ENCODE measurements around the gene CWC27.

CWC27 gene

DNA sequence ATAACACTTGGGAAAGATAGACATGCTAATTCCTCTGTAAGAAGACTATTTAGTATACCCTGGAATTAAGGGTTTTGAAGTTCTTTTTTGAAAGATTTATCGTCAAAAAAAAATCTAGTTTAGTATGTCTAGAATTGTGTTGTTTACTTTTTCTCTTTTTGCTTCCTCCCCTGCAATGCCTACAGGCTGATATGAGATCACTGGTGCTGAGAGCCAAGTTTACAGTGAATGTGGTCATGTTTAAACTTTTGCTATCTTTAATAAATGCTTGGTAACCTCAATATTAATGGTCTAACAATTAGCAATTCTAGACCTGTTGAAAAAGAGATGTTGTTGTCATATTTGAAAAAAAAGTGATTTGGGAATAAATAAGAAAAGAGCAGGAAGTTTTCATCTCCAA is 86.1 kb downstream of the CWC27 start:
- DNase-seq (ENCODE audit: low read depth) = no peak
- no peak overlapping the region for H3K4me3 ChIP-seq (ENCODE audit: low read depth, low read length)
- TF ChIP-seq CTCF (IDR thresholded peaks at IDR 0.05; ENCODE audit: low read depth, low read length, missing control alignments) = no peak

GRCh38 chr5:64859881-64860280 is 91.2 kb downstream of the CWC27 start:
- no peak overlapping the region for H3K4me3 ChIP-seq (ENCODE audit: low read depth, low read length)
- no peak for DNase-seq (ENCODE audit: low read depth)
- no peak for TF ChIP-seq CTCF (IDR thresholded peaks at IDR 0.05; ENCODE audit: low read depth, low read length, missing control alignments)

- no peak for DNase-seq (ENCODE audit: low read depth)
- H3K4me3 ChIP-seq (ENCODE audit: low read depth, low read length) = no peak overlapping the region
- TF ChIP-seq CTCF (IDR thresholded peaks at IDR 0.05; ENCODE audit: low read depth, low read length, missing control alignments) = no peak
Observed at GRCh38 chr5:64861281-64861680, 92.6 kb downstream of the CWC27 start.

DNA sequence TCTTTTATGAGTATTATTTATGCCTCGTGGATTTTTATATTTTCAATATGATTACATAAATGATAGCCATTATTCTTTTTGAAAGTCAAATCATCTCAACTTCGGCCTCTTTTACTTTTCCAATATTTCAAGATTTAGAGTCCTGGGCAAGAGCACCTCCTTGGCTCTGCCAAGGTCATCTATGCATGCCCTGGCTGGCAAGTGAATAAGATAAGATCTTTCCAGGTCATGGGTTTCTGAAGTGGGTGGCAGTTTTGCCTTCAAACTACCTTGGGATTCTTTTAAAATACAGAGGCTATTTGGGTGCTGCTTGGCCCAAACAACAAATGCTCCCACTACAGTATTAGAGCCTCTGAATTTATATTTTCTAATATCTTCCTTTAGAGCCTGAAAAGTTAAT is 95.4 kb downstream of the CWC27 start:
- H3K4me3 ChIP-seq (ENCODE audit: low read depth, low read length) = no peak overlapping the region
- no peak for TF ChIP-seq CTCF (IDR thresholded peaks at IDR 0.05; ENCODE audit: low read depth, low read length, missing control alignments)
- DNase-seq (ENCODE audit: low read depth) = no peak

- no peak overlapping the region for H3K4me3 ChIP-seq (ENCODE audit: low read depth, low read length)
- TF ChIP-seq CTCF (IDR thresholded peaks at IDR 0.05; ENCODE audit: low read depth, low read length, missing control alignments) = no peak
- DNase-seq (ENCODE audit: low read depth) = no peak
Observed at GRCh38 chr5:64865662-64866061, 96.9 kb downstream of the CWC27 start.

DNA sequence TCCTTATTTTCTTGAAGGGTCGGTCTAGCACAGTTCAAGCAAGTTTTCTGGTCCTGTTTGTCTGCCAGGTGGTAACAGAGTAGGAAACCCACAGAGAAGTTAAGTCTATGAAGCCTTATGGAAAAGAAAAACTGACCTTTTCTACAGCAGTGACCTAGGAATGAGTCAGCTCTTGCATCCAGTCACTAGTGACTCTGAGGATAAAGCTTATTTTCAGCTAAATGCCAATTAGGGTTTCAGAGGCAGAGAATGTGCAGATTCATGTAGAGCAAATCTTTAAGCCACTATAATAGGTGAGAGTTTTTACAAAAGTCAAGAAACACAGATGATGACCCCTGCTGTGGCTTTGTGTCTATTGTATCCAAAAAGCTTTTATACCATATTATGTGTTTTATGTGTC is 100.7 kb downstream of the CWC27 start:
- DNase-seq (ENCODE audit: low read depth) = no peak
- no peak overlapping the region for H3K4me3 ChIP-seq (ENCODE audit: low read depth, low read length)
- no peak for TF ChIP-seq CTCF (IDR thresholded peaks at IDR 0.05; ENCODE audit: low read depth, low read length, missing control alignments)

DNA sequence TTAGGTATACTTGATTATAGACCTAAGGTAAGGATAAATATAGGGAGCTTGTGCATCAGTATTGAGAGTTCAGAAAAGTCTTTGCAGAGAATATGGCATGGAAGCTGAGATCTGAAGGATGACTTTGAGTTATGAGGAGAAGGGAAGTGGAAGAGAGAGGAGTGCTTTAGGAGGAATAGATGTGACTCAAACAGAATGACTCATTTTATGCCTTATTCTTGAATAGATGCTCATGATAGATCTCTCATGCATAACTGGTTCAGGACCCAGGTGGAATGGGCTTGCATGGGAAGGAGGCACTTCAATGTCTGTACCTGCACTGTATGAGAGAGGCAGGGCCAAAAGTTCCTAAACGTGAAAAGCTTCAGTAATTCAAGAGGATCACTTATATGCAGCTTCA is 103.3 kb downstream of the CWC27 start:
- no peak overlapping the region for H3K4me3 ChIP-seq (ENCODE audit: low read depth, low read length)
- no peak for DNase-seq (ENCODE audit: low read depth)
- no peak for TF ChIP-seq CTCF (IDR thresholded peaks at IDR 0.05; ENCODE audit: low read depth, low read length, missing control alignments)

Measured in GM12864 (cell line).